ENCODE data around the gene EEF2.
"Not testable (repeated sequence)": the region's sequence is repeated elsewhere in the genome, so short reads cannot be mapped to it uniquely, and the experiment has no call there.

The EEF2 gene

GRCh38 chr19:3959766-3960131 lies 25.5 kb downstream of the EEF2 start:
- H3K4me3 ChIP-seq (ENCODE audit: severe bottlenecking), result no peak overlapping the region
- peaks cover 55% of the 10 kb centered on the region for H3K36me3 ChIP-seq (ENCODE audit: low read depth)
- TF ChIP-seq CTCF (IDR thresholded peaks at IDR 0.05; ENCODE audit: poor library complexity, severe bottlenecking), result no peak
- no peaks in the 10 kb centered on the region for H3K4me1 ChIP-seq (ENCODE audit: insufficient read depth, poor library complexity, severe bottlenecking)
- H3K27me3 ChIP-seq (ENCODE audit: insufficient read depth, poor library complexity, severe bottlenecking), result no peaks in the 10 kb centered on the region
- H3K27ac ChIP-seq (ENCODE audit: poor library complexity, severe bottlenecking), result no peak overlapping the region
- no peaks in the 10 kb centered on the region for H3K9me3 ChIP-seq (ENCODE audit: severe bottlenecking)
- ATAC-seq (ENCODE audit: low read depth), result no peak
- no peak for DNase-seq (ENCODE audit: low spot score)

- no peaks in the 10 kb centered on the region for H3K27me3 ChIP-seq (ENCODE audit: insufficient read depth, poor library complexity, severe bottlenecking)
- H3K4me3 ChIP-seq (ENCODE audit: severe bottlenecking), result no peak overlapping the region
- H3K27ac ChIP-seq (ENCODE audit: poor library complexity, severe bottlenecking), result no peak overlapping the region
- no peaks in the 10 kb centered on the region for H3K4me1 ChIP-seq (ENCODE audit: insufficient read depth, poor library complexity, severe bottlenecking)
- DNase-seq (ENCODE audit: low spot score) (no peak), ATAC-seq (ENCODE audit: low read depth) (no peak)
- peaks cover 53% of the 10 kb centered on the region for H3K36me3 ChIP-seq (ENCODE audit: low read depth)
- no peak for TF ChIP-seq CTCF (IDR thresholded peaks at IDR 0.05; ENCODE audit: poor library complexity, severe bottlenecking)
- H3K9me3 ChIP-seq (ENCODE audit: severe bottlenecking), result no peaks in the 10 kb centered on the region
These were observed 26.2 kb downstream of the EEF2 start for GRCh38 chr19:3958836-3959765.

GRCh38 chr19:3955688-3956087 lies 29.6 kb downstream of the EEF2 start:
- no peak for ATAC-seq (ENCODE audit: low read depth)
- H3K9me3 ChIP-seq (ENCODE audit: severe bottlenecking), result no peaks in the 10 kb centered on the region
- peaks cover 22% of the 10 kb centered on the region for H3K36me3 ChIP-seq (ENCODE audit: low read depth)
- TF ChIP-seq CTCF (IDR thresholded peaks at IDR 0.05; ENCODE audit: poor library complexity, severe bottlenecking), result no peak
- no peak for DNase-seq (ENCODE audit: low spot score)
- H3K4me1 ChIP-seq (ENCODE audit: insufficient read depth, poor library complexity, severe bottlenecking), result no peaks in the 10 kb centered on the region
- no peaks in the 10 kb centered on the region for H3K27me3 ChIP-seq (ENCODE audit: insufficient read depth, poor library complexity, severe bottlenecking)
- no peak overlapping the region for H3K27ac ChIP-seq (ENCODE audit: poor library complexity, severe bottlenecking)
- H3K4me3 ChIP-seq (ENCODE audit: severe bottlenecking), result no peak overlapping the region

GRCh38 chr19:3955276-3955675 lies 30.0 kb downstream of the EEF2 start:
- not testable (repeated sequence) for ATAC-seq (ENCODE audit: low read depth); H3K27me3 ChIP-seq (ENCODE audit: insufficient read depth, poor library complexity, severe bottlenecking); DNase-seq (ENCODE audit: low spot score); H3K27ac ChIP-seq (ENCODE audit: poor library complexity, severe bottlenecking); H3K9me3 ChIP-seq (ENCODE audit: severe bottlenecking); H3K4me1 ChIP-seq (ENCODE audit: insufficient read depth, poor library complexity, severe bottlenecking); H3K4me3 ChIP-seq (ENCODE audit: severe bottlenecking)
- peaks cover 20% of the 10 kb centered on the region for H3K36me3 ChIP-seq (ENCODE audit: low read depth)

- Histone ChIP-seq H3K36me3 (ENCODE audit: low read depth) (peaks cover 10% of the 10 kb centered on the region), H3K9me3 (ENCODE audit: severe bottlenecking) (no peaks in the 10 kb centered on the region), H3K27me3 (ENCODE audit: insufficient read depth, poor library complexity, severe bottlenecking) (no peaks in the 10 kb centered on the region), H3K27ac (ENCODE audit: poor library complexity, severe bottlenecking) (no peak overlapping the region), H3K4me1 (ENCODE audit: insufficient read depth, poor library complexity, severe bottlenecking) (no peaks in the 10 kb centered on the region), H3K4me3 (ENCODE audit: severe bottlenecking) (no peak overlapping the region)
- TF ChIP-seq CTCF (IDR thresholded peaks at IDR 0.05; ENCODE audit: poor library complexity, severe bottlenecking), result no peak
- DNase-seq (ENCODE audit: low spot score) (no peak), ATAC-seq (ENCODE audit: low read depth) (0 out of 3 replicates have a peak, but pooled peaks have one; percentile 21)
These were observed 31.2 kb downstream of the EEF2 start for GRCh38 chr19:3954107-3954506.

- not testable (repeated sequence) for H3K4me1 ChIP-seq (ENCODE audit: insufficient read depth, poor library complexity, severe bottlenecking); DNase-seq (ENCODE audit: low spot score); H3K4me3 ChIP-seq (ENCODE audit: severe bottlenecking); H3K27ac ChIP-seq (ENCODE audit: poor library complexity, severe bottlenecking); H3K36me3 ChIP-seq (ENCODE audit: low read depth); H3K9me3 ChIP-seq (ENCODE audit: severe bottlenecking); ATAC-seq (ENCODE audit: low read depth); H3K27me3 ChIP-seq (ENCODE audit: insufficient read depth, poor library complexity, severe bottlenecking)
These were observed 32.4 kb downstream of the EEF2 start for GRCh38 chr19:3952755-3953276.

Measured in RWPE2 (cell line).